Measurements from ENCODE around the gene MORF4L1. TPM values are rescaled to one million over a fixed set of nuclear protein-coding genes. Genes with fewer than 3 reads are reported as not detected.
A peak's percentile ranks its signal among the peaks of the same experiment; 100 is the strongest.
"Not testable (repeated sequence)": the region's sequence is repeated elsewhere in the genome, so short reads cannot be mapped to it uniquely, and the experiment has no call there.

The MORF4L1 gene
- total RNA-seq, 4 donors from 2014 or later, result 106 to 955 (median 278) TPM

DNA sequence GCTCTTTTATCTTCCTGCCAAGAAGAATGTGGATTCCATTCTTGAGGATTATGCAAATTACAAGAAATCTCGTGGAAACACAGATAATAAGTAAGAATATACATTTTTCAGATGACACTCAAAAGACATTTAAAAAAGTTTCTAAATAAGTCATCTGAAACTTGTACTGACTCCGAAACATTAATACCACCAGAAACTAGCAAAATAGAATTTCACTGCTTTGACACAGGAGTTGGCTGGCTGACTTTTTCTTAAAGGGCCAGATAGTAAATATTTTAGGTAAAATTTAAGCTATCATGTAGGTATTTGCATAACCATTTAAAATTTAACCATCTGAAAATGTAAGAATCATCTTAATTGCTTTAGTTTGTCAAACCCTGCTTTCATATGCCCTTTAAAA is 20.8 kb downstream of the MORF4L1 start:
- DNase-seq, result no peak
- no peaks in the 10 kb centered on the region for H3K4me1 ChIP-seq
- H3K36me3 ChIP-seq, result no peaks in the 10 kb centered on the region
- intact Hi-C loops (cut with DNase I; ENCODE audit: low total_unique reads), result no loop called here
- H3K9me3 ChIP-seq, result no peaks in the 10 kb centered on the region
- no peak overlapping the region for H3K27ac ChIP-seq
- no peak overlapping the region for H3K4me3 ChIP-seq
- H3K27me3 ChIP-seq, result no peaks in the 10 kb centered on the region
- TF ChIP-seq POLR2A (IDR thresholded peaks at IDR 0.05), result no peak
- TF ChIP-seq, protein P1, sequence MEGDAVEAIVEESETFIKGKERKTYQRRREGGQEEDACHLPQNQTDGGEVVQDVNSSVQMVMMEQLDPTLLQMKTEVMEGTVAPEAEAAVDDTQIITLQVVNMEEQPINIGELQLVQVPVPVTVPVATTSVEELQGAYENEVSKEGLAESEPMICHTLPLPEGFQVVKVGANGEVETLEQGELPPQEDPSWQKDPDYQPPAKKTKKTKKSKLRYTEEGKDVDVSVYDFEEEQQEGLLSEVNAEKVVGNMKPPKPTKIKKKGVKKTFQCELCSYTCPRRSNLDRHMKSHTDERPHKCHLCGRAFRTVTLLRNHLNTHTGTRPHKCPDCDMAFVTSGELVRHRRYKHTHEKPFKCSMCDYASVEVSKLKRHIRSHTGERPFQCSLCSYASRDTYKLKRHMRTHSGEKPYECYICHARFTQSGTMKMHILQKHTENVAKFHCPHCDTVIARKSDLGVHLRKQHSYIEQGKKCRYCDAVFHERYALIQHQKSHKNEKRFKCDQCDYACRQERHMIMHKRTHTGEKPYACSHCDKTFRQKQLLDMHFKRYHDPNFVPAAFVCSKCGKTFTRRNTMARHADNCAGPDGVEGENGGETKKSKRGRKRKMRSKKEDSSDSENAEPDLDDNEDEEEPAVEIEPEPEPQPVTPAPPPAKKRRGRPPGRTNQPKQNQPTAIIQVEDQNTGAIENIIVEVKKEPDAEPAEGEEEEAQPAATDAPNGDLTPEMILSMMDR (IDR thresholded peaks at IDR 0.05), result no peak

DNA sequence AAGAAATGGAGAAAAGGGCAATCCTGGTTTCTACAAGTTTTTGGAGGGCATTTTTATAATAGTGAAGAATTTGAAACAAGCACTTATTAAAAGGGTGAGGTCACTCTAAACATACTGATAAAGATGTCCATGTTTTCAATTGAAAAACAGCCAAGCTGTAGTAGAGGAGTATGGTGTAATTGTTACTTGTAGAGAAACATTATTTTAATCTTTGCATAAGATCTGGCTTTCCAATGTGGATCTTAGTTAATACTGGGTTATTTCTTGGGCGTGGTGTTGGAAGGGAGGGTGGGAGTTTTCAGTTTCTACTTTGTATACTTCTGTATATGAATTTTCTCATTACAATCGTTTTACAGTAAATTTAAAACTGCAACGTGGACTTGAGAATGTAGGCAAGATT is 22.8 kb downstream of the MORF4L1 start:
- H3K4me3 ChIP-seq, result no peak overlapping the region
- H3K36me3 ChIP-seq, result peaks cover 0 to 2% of the 10 kb centered on the region in 2 donors
- TF ChIP-seq, protein P1 (IDR thresholded peaks at IDR 0.05), result no peak
- TF ChIP-seq POLR2A (IDR thresholded peaks at IDR 0.05), result no peak
- no peak overlapping the region for H3K27ac ChIP-seq
- no peaks in the 10 kb centered on the region for H3K27me3 ChIP-seq
- no peak for DNase-seq
- no peaks in the 10 kb centered on the region for H3K4me1 ChIP-seq
- no peaks in the 10 kb centered on the region for H3K9me3 ChIP-seq
- intact Hi-C loops (cut with DNase I; ENCODE audit: low total_unique reads), result no loop called here

DNA sequence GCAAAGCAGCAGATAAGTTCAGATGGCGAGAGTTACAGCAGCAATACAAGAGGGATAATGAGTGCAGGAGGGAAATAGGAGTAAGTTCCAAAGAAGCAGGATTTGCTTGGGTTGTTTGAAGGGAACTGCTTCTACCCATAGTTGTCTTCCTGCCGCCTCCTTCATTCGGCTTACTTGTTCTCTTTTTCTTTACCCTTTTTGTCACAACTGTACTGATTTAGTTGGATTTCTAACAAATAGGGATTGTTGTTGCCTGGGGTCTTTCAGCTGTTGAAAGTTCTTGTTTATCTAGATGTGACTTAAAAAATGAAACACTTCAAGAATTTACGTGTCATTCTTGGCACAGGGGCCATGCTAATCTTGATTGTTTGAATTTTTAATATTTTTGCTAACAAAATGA is 25.9 kb downstream of the MORF4L1 start:
- TF ChIP-seq POLR2A (IDR thresholded peaks at IDR 0.05), result no peak
- intact Hi-C loops (cut with DNase I; ENCODE audit: low total_unique reads), result no loop called here
- no peak overlapping the region for H3K27ac ChIP-seq
- no peak overlapping the region for H3K4me3 ChIP-seq
- H3K27me3 ChIP-seq, result no peaks in the 10 kb centered on the region
- no peak for DNase-seq
- peaks cover 0 to 8% of the 10 kb centered on the region in 2 donors for H3K4me1 ChIP-seq
- peaks cover 0 to 2% of the 10 kb centered on the region in 2 donors for H3K36me3 ChIP-seq
- H3K9me3 ChIP-seq, result no peaks in the 10 kb centered on the region

DNA sequence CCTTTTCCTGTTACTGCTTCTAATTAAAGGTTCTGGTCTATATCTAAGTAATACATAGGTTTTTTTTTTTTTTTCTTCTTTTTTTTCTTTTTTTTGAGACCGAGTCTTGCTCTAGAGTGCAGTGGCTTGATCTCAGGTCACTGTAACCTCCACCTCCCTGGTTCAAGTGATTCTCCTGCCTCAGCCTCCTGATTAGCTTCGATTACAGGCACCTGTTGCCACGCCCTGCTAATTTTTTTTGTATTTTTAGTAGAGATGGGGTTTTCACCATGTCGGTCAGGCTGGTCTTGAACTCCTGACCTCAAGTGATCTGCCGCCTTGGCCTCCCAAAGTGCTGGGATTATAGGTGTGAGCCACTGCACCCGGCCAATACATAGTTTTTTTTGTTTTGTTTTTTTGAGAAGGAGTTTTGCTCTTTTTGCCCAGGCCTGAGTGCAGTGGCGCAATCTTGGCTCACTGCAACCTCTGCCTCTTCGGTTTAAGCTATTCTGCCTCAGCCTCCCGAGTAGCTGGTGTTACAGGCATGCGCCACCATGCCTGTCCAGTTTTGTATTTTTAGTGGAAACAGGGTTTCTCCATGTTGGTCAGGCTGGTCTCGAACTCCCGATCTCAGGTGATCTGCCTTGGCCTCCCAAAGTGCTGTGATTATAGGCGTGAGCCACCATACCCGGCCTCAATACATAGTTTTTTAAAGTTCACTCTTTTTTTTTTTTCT is 28.3 kb downstream of the MORF4L1 start:
- DNase-seq; H3K4me3 ChIP-seq; intact Hi-C loops (cut with DNase I; ENCODE audit: low total_unique reads); H3K27ac ChIP-seq; H3K9me3 ChIP-seq; H3K36me3 ChIP-seq; H3K4me1 ChIP-seq; H3K27me3 ChIP-seq: not testable (repeated sequence)

DNA sequence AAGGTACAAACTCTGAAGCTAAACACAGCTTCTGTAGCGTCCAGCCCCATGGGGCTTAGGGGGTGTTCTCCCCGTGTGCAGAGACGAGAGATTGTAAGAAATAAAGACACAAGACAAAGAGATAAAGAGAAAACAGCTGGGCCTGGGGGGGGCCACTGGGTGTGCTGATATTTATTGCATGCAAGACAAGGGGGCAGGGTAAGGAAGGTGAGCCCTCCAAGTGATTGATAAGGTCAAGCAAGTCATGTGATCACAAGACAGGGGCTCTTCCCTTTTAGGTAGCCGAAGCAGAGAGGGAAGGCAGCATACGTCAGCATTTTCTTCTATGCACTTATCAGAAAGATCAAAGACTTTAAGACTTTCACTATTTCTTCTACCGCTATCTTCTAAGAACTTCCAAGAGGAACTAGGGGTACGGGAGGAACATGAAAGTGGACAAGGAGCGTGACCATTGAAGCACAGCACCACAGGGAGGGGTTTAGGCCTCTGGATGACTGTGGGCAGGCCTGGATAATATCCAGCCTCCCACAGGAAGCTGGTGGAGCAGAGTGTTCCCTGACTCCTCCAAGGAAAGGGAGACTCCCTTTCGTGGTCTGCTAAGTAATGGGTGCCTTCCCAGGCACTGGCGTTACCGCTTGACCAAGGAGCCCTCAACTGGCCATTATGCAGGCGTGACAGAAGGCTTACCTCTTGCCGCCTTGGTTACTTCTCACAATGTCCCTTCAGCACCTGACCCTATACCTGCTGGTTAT is 29.8 kb downstream of the MORF4L1 start:
- H3K27ac ChIP-seq, result peak overlapping the region; percentile 16 to 55
- H3K4me1 ChIP-seq; H3K9me3 ChIP-seq; H3K27me3 ChIP-seq; H3K4me3 ChIP-seq; H3K36me3 ChIP-seq; intact Hi-C loops (cut with DNase I; ENCODE audit: low total_unique reads): not testable (repeated sequence)
- peak in 1 of 2 donors; percentile 58 for DNase-seq

DNA sequence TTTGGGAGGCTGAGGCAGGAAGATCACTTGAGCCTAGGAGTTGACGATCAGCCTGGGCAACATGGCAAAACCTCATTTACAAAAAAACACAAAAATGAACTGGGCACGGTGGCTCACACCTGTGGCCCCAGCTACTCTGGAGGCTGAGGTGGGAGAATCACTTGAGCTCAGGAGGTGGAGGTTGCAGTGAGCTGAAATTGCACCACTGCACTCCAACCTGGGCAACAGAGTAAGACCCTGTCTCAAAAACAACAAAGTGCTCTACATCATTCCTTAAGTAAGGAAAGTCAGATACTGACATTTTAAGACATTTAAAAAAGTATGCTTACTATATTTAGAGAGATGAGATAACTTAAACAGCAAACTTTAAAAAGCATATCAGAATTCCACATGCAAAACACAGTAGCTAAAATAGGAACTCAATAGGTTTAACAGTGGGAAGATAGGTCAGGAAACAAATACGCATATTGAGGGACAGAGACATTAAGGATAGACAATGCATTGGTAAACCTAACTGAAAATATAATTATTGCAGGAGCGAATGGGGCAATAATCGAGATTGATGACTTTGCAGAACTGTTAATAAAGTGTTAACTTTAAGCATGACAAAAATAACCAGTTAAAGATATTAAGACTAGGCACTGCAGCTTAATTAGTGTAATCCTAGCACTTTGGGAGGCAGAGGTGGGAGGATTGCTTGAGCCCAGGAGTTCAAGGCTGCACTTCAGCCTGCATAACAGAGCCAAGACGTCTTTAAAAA is 32.1 kb downstream of the MORF4L1 start:
- H3K36me3 ChIP-seq, result peaks cover 0 to 2% of the 10 kb centered on the region in 2 donors
- peaks cover 0 to 8% of the 10 kb centered on the region in 2 donors for H3K4me1 ChIP-seq
- H3K27me3 ChIP-seq, result no peaks in the 10 kb centered on the region
- TF ChIP-seq, protein P1 (IDR thresholded peaks at IDR 0.05), result no peak
- TF ChIP-seq POLR2A (IDR thresholded peaks at IDR 0.05), result no peak
- DNase-seq, result no peak
- no peak overlapping the region for H3K27ac ChIP-seq
- H3K9me3 ChIP-seq, result no peaks in the 10 kb centered on the region
- no peak overlapping the region for H3K4me3 ChIP-seq
- intact Hi-C loops (cut with DNase I; ENCODE audit: low total_unique reads), result no loop called here

Data from uterus (tissue), 4 donors.